Activated T-helper 1 cell treated with Interleukin-2 at 50 U/mL for 16 hours (primary cell): ENCODE data around the gene TIMM23.
"Not testable (repeated sequence)": the region's sequence is repeated elsewhere in the genome, so short reads cannot be mapped to it uniquely, and the experiment has no call there.

Experiments used
- DNase-seq: peaks from one replicate; pipeline ENCODE4 v3.0.0-alpha.2; 2020; ENCODE audit warnings: low read depth

TIMM23 gene

GRCh38 chr10:45997557-45997956, 25.3 kb downstream of the TIMM23 start:
- DNase-seq = no peak

GRCh38 chr10:45997994-45998763, 25.9 kb downstream of the TIMM23 start:
- no peak for DNase-seq

DNA sequence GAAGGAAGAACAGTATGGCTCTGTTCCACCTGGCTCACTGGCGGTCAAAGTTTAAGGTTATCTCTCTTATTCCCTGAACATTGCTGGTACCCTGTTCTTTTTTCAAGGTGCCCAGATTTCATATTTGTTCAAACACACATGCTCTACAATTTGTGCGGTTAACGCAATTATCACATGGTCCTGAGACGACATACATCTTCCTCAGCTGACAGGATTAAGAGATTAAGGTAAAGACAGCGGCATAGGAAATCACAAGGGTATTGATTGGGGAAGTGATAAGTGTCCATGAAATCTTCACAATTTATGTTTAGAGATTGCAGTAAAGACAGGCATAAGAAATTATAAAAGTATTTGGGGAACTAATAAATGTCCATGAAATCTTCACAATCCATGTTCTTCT, 27.7 kb downstream of the TIMM23 start:
- not testable (repeated sequence) for DNase-seq

- DNase-seq = no peak
These were observed 28.2 kb downstream of the TIMM23 start for GRCh38 chr10:46000538-46000937.

- no peak for DNase-seq
These were observed 29.0 kb downstream of the TIMM23 start for GRCh38 chr10:46001187-46001756.

GRCh38 chr10:46002189-46002687, 29.9 kb downstream of the TIMM23 start:
- not testable (repeated sequence) for DNase-seq

DNA sequence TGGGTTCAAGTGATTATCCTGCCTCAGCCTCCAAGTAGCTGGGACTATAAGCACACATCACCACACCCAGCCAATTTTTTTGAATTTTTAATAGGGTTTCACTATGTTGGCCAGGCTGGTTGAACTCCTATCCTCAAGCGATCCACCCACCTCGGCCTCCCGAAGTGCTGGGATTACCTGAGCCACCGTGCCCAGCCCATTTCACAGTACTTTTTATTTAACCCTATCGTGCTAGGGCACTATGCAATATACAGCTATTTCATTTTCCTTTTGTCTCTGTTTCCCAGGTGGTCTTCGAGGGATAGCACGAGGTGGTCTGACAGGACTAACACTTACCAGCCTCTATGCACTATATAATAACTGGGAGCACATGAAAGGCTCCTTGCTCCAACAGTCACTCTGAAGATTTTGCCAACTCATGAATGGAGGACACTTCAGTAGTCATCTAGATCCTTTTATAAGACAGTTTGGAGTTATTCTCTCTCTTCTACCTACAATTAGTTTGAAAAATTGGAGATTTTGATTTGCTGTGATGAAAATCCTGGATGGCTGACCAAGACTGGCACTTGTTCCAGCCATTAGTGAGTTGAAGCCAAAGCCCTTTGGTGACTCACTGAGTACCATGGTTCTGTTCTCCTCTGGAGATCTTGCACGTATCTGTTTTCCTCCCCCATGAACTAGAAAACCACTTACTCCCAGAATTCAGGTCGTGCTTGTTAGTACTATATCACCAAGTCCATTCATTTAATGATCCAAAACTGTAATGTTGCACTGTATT, 30.8 kb downstream of the TIMM23 start:
- DNase-seq = no peak

DNA sequence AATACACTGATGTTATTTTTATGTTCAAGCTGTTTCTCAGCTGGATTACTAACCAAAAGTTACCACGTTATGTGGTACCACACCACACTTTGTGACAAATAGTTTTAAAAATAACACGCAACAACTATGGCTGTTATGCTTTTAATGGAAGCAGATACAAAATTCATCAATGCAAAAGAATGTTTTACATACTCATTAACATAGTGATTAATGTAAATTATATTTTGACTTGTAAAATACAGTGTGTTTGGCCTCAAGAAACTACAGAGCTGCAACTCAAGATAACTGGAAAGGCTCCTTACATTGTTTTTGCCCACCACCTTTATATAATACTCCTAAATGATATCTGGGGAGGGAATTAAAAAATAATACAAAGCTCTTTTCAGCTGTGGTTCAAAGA, 32.7 kb downstream of the TIMM23 start:
- DNase-seq = no peak

DNA sequence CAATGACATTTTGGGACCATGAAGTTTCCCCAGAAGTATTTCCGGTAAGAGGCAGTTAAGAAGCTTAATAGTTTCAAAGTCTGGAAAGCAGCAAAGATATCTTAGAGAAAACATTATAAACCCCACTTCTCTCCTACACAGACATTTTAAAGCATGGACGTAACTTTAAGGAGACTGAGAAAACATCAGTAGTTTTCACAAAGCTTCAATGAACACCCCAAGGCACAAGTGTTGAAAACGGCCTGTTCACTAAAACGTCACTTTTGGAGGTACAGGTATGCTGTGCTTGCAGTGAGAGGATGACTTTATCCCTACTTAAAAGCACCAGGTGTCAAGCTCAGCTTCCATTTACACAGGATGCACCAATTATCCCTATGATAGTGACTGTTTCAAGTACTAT, 33.1 kb downstream of the TIMM23 start:
- no peak for DNase-seq

DNA sequence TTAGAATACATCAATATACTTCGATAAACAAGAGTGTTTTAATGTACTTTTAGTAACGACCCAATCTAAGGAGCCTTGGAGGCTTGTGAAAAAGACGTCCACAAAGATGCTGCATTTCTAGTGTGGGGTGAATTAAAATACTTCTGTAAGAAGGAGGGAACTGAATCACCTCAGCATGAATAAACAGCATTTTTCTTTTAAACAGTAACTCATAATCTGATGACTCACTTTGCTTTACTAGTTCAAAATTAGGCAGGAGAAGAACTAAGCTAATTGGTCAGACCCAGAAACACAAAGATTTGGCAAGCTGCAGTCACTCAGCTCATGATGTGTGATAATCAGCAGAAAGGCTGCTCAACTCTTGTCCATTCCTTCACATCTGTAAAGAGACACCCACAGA, 33.9 kb downstream of the TIMM23 start:
- DNase-seq = no peak

GRCh38 chr10:46012746-46013145, 40.5 kb downstream of the TIMM23 start:
- DNase-seq = no peak

GRCh38 chr10:46014206-46014605, 41.9 kb downstream of the TIMM23 start:
- no peak for DNase-seq

DNA sequence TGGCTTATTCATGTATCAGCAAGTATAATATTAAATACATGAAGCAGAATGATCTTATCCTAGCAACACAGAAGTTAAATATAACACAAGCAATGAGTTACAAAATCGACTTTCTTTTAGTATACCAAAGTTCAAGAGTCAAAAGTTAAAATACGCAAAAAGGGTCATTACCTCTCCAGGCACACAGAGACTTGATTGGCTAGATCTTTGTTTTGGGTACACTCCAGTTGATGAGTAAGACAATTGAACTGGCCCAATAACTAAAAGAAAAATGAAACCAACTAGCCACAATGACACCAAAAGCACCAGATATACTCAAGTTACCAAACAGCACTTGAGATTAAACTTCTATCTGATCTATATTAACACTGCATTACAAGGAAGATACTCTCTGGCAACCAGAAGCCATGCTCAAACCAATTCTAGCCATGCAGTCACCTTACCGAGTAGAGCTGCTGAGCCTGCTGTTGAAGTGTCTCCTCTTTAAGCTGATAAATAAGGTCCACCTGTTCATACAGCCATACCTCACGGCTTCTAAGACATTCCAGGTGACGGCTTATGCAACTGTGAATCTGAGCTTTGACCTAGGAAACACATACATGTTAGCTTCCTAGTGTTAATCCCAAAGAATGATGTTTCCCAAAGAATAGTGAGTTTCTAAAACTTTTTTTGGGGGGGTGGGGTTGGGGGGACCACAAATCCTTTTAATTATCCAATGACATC, 42.6 kb downstream of the TIMM23 start:
- DNase-seq = no peak

DNA sequence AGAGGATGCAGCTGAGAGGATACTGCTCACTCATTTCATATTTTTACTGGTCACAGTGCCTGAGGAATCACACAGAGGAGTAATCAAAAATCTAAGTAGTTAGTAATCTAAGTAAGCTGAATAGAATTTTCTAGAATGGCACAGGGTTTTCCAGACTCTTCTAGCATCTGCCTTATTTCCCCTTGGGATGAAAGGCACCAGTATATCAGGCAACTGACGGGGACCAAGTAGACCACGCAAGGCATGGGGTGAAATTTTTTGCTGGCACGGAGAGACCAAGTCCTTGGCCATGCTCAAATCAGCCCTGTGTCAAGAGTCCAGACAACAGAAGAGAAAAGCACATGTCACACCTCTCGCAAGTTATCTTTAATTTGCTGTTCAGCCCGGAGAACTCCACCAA, 43.9 kb downstream of the TIMM23 start:
- no peak for DNase-seq

- DNase-seq = no peak
These were observed 44.5 kb downstream of the TIMM23 start for GRCh38 chr10:46016811-46017210.

DNA sequence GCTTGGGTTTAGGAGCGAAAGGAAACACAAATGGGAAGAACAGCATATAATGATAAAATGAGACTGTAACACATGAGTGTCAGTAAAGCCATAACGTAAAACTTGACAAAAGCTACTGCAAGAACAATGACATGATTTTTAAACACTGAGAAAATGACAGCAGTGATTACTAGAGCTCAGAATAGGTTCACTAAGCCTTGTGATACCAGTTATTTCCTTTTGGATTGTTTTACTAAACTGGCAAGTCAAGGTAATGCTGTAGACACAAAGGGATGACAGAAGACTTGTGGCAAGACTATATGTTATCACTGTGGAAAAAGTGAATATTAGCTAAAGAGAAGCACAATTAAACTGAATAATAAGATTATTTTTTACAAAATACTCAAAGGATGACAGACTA, 45.4 kb downstream of the TIMM23 start:
- DNase-seq = no peak

DNA sequence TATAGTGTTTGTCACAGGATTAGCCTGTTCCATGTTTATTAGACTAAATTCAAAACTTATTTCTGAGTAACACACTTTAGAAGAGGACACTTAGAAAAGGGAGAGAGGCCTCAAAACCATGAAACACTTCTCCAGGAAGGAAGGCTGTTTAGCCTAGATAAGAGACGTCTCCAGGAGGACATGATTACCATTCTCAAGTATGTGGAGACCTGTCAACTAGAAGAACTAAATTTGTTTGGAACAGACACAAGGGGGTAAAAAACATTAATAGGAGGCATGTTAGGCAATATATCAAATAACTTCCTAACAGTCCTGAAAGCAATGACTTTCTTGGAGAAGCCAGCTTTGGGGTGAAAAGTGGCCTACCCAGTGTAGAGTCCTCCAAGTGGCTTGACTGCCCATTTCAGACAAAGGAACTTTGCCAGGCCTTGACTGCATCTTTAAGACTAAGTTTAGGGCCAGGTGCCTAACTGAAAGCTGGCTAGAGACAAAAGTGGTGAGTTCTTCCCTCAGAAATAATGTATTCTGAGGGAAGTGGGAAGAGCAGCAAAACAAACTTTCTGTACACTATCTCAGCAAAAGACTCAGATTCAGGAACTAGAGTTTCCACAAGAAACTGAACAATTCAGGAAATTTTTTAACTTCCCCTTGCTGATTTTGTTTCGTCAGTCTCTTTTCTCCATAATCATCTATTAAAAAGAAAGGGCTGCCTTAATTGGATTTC, 46.3 kb downstream of the TIMM23 start:
- no peak for DNase-seq

GRCh38 chr10:46019177-46019528, 46.9 kb downstream of the TIMM23 start:
- DNase-seq = no peak

DNA sequence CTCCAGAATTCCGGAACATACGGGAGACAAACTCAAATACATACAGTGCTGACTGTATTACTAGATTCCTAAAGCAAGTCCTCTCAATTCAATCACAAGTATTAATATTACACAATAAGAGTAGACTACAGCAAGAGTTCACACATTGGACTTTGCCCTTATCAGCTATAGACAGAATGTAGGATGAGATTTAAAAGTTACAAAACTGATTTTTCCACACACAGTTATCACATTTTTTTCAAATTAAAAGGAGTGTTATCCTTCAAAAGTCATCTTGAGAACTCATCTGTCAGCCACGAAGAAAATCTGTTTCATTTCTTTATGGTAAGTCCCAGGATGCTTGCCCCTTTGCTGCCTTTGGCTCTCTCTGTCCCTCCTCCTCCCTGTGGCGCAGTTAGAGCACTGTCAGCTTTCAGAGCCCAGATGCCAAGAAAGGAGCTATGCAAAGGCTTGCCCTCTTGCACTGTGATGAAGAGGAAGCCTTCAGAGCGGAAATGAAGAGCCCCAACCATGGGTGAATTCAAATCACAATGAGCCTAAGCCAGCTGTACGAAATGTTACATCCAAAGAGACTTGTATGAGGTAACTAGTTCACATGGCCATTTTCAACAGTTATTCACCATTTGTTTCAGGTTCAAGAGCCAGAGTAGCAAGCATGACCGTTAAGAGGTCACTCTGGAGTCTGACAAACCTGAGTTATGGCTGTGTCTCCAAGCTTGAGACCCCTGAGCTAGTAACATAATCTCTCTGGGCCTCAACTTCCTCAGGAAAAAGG, 47.5 kb downstream of the TIMM23 start:
- DNase-seq = no peak

DNA sequence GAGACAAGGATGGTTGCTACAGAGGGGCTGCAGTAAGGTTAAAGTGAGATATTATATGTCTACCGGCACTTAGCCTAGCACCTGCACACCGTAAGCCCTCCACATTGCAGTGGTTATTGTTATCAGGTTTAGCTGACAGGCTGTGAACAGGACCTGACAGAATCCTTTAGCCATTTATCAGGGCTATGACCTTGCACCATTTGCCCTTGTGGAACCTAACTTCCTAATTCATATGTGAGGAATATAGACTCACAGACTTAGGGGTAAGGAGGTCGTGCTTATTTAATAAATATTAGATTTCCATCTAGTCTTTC, 48.0 kb downstream of the TIMM23 start:
- DNase-seq = no peak
